ENCODE results near the gene CASP6. TPM values are rescaled to one million over a fixed set of nuclear protein-coding genes. Genes with fewer than 3 reads are reported as not detected.

CASP6 gene
- total RNA-seq, 1 experiment from 2014 or later: 22.4 TPM

DNA sequence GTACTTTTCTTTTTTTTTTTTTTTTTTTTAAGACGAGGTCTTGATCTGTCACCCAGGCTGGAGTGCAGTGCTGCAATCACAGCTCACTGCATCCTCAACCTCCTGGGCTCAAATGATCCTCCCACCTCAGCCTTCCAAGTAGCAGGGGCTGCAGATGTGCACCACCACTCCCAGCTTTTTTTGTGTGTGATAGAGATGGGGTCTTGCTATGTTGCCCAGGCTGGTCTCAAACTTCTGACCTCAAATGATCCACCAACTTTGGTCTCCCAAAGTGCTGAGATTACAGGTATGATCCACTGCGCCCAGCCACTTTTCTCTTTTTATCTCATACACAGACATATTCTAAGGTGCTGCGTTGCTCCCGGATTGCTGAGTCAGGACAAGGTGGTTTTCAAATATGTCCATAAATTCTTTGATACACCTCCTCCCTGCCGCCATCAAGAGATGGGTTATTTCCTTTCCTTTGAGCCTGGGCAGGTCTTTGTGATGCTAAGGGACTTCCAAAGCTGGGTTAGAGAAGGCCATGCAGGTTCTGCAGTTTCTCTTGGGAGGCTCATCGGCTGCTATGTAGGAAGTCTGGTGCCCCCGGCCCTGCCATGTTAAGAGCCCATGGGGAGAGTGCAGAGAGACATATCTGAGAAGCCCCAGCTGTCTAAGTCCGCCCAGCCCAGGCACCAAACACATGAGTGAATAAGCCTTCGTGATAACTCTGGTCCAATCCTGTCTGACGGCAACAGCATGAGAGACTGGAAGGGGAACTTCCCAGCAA is 35.0 kb upstream of the CASP6 start:
- ChIA-PET CTCF (no interaction called here), POLR2A (ENCODE audit: unreplicated experiment) (no interaction called here)
- Histone ChIP-seq H3K79me2 (ENCODE audit: low read depth) (no peaks in the 10 kb centered on the region), H3F3A (ENCODE audit: insufficient read depth, low read depth) (no peaks in the 10 kb centered on the region), H3K4me3 (no peak overlapping the region), H3K27me3 (ENCODE audit: insufficient read depth, low read depth) (no peaks in the 10 kb centered on the region), H4K20me1 (ENCODE audit: insufficient read depth) (no peaks in the 10 kb centered on the region), H3K9me3 (ENCODE audit: insufficient read depth, low read depth) (no peaks in the 10 kb centered on the region), H3K36me3 (ENCODE audit: low read depth) (no peaks in the 10 kb centered on the region), H3K4me1 (replicated peaks; ENCODE audit: insufficient read depth) (no peaks in the 10 kb centered on the region), H3K9me2 (ENCODE audit: insufficient read depth) (no peaks in the 10 kb centered on the region), H3K27ac (no peak overlapping the region), H3K4me2 (no peak overlapping the region), H2AFZ (no peak overlapping the region)
- no TSS peak for BruUV-seq (replicated peaks)
- TF ChIP-seq, protein P1, sequence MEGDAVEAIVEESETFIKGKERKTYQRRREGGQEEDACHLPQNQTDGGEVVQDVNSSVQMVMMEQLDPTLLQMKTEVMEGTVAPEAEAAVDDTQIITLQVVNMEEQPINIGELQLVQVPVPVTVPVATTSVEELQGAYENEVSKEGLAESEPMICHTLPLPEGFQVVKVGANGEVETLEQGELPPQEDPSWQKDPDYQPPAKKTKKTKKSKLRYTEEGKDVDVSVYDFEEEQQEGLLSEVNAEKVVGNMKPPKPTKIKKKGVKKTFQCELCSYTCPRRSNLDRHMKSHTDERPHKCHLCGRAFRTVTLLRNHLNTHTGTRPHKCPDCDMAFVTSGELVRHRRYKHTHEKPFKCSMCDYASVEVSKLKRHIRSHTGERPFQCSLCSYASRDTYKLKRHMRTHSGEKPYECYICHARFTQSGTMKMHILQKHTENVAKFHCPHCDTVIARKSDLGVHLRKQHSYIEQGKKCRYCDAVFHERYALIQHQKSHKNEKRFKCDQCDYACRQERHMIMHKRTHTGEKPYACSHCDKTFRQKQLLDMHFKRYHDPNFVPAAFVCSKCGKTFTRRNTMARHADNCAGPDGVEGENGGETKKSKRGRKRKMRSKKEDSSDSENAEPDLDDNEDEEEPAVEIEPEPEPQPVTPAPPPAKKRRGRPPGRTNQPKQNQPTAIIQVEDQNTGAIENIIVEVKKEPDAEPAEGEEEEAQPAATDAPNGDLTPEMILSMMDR (conservative IDR thresholded peaks at IDR 0.05): no peak
- no peak for TF ChIP-seq EZH2 (IDR thresholded peaks at IDR 0.05; ENCODE audit: low read depth)
- DNase-seq: no peak
- intact Hi-C loops (cut with micrococcal nuclease; ENCODE audit: unreplicated experiment): no loop called here

DNA sequence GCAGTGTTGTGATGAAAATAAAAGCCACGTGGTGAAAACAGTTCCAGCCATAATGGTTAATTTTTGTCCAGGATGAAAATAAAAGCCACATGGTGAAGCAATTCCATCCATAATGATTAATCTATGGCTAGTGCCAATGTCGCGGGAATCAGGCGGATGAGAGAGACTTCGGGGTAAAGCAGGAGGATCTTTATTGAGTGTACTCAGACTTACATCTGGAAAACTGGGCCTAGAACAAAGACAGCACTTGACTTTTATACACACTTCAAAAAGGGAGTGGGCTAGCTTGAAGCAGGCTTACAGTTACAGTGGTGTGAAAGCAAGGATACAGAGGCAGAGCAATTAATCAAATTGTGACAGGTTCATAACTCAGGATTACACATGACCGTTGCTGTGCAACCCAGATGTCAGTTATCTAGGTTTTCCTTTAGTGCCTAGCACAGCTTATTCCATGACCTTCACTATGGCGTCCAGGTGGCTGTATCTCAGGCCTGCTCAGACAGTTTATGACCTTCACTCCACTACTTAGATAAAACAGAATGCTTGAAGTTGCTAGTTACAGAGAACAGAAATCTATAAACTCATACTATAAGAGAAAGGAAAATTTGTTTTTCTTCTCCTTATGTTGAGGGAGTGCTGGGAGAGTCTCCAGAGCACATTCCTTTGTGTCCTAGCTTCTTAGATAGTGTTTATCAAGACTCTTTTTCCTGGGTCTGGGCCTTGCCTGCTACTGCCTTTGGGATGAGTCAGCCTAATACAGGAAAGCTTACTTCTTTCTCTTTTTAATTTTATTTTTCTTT is 32.5 kb upstream of the CASP6 start:
- H3K27me3 ChIP-seq (ENCODE audit: insufficient read depth, low read depth): no peaks in the 10 kb centered on the region
- ChIA-PET CTCF (no interaction called here), POLR2A (ENCODE audit: unreplicated experiment) (no interaction called here)
- DNase-seq: no peak
- no peak overlapping the region for H3K27ac ChIP-seq
- H3K9me3 ChIP-seq (ENCODE audit: insufficient read depth, low read depth): no peaks in the 10 kb centered on the region
- intact Hi-C loops (cut with micrococcal nuclease; ENCODE audit: unreplicated experiment): no loop called here
- H3K4me1 ChIP-seq (replicated peaks; ENCODE audit: insufficient read depth): no peaks in the 10 kb centered on the region
- H3K79me2 ChIP-seq (ENCODE audit: low read depth): no peaks in the 10 kb centered on the region
- no peak overlapping the region for H2AFZ ChIP-seq
- BruUV-seq (replicated peaks): no TSS peak
- H3K4me2 ChIP-seq: no peak overlapping the region
- no peaks in the 10 kb centered on the region for H3K36me3 ChIP-seq (ENCODE audit: low read depth)
- H4K20me1 ChIP-seq (ENCODE audit: insufficient read depth): no peaks in the 10 kb centered on the region
- H3K4me3 ChIP-seq: no peak overlapping the region
- TF ChIP-seq, protein P1 (conservative IDR thresholded peaks at IDR 0.05): no peak
- TF ChIP-seq EZH2 (IDR thresholded peaks at IDR 0.05; ENCODE audit: low read depth): no peak
- H3F3A ChIP-seq (ENCODE audit: insufficient read depth, low read depth): peaks cover under 1% of the 10 kb centered on the region; the same call in 1 of the 2 replicates
- H3K9me2 ChIP-seq (ENCODE audit: insufficient read depth): no peaks in the 10 kb centered on the region

DNA sequence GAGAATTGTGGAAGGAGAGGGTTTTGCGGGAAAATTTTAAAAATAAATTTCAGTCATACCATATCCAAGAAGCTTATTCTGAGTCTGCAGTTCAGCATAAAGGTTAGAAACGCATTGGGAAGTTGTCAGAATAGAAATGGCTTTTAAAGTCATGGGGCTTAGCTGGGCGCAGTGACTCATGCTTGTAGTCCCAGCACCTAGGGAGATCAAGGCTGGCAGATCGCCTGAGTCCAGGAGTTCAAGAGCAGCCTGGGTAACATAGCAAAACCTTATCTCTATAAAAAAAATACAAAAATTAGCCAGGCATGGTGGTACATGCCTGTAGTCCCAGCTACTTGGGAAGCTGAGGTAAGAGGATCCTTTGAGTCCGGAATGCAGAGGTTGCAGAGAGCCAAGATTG is 30.5 kb upstream of the CASP6 start:
- intact Hi-C loops (cut with micrococcal nuclease; ENCODE audit: unreplicated experiment): no loop called here
- TF ChIP-seq, protein P1 (conservative IDR thresholded peaks at IDR 0.05): no peak
- TF ChIP-seq EZH2 (IDR thresholded peaks at IDR 0.05; ENCODE audit: low read depth): no peak
- Histone ChIP-seq H3K27me3 (ENCODE audit: insufficient read depth, low read depth) (no peaks in the 10 kb centered on the region), H3K9me3 (ENCODE audit: insufficient read depth, low read depth) (no peaks in the 10 kb centered on the region), H3K9me2 (ENCODE audit: insufficient read depth) (no peaks in the 10 kb centered on the region), H2AFZ (no peak overlapping the region), H4K20me1 (ENCODE audit: insufficient read depth) (no peaks in the 10 kb centered on the region), H3F3A (ENCODE audit: insufficient read depth, low read depth) (peaks cover 8% of the 10 kb centered on the region; the same call in 1 of the 2 replicates), H3K79me2 (ENCODE audit: low read depth) (peaks cover 8% of the 10 kb centered on the region), H3K36me3 (ENCODE audit: low read depth) (no peaks in the 10 kb centered on the region), H3K4me1 (replicated peaks; ENCODE audit: insufficient read depth) (no peaks in the 10 kb centered on the region), H3K27ac (no peak overlapping the region), H3K4me2 (no peak overlapping the region), H3K4me3 (no peak overlapping the region)
- ChIA-PET CTCF (no interaction called here), POLR2A (ENCODE audit: unreplicated experiment) (no interaction called here)
- BruUV-seq (replicated peaks): no TSS peak
- DNase-seq: no peak
